GM11168 (cell line): ENCODE data around the gene NOS1.
"Not testable (repeated sequence)": the region's sequence is repeated elsewhere in the genome, so short reads cannot be mapped to it uniquely, and the experiment has no call there.

Experiments used
- in situ Hi-C: fragments of 300-500 bp; cut with MboI; formaldehyde crosslinking; loops from one replicate; pipeline ENCODE4 v1.12.0; 2022; ENCODE audit warnings: low sequenced_read_pairs; ENCODE audit not compliant: unreplicated experiment

NOS1 gene

GRCh38 chr12:117220947-117221346, 140.5 kb downstream of the NOS1 start:
- in situ Hi-C loops: loop anchor here (25.0 kb wide), 1 partner anchor 616 kb away; no protein-coding TSS in a partner anchor

DNA sequence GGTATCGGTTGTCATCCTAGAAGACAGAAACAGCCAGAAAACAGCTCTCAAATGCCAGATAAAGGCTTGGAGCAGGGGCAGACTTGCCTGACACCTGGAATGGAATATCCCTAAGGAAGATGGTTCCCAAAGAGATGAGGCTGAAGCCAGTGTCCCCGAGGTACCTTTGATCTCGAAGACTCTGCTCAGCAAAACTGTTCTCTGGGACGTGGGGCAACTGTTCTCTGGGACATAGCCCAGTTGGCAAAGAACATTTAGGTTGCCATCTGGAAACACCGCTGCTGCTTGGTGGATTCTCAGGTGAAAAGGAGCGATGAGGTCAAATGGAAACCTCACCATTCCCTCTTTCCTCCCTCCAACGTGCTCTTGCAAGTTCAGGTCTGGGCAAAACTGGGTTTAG, 143.3 kb downstream of the NOS1 start:
- in situ Hi-C loops: loop anchor here (25.0 kb wide), 1 partner anchor 619 kb away; no protein-coding TSS in a partner anchor

GRCh38 chr12:117216686-117217085, 144.7 kb downstream of the NOS1 start:
- in situ Hi-C loops: loop anchor here (25.0 kb wide), 1 partner anchor 621 kb away; no protein-coding TSS in a partner anchor

GRCh38 chr12:117214797-117215196, 146.6 kb downstream of the NOS1 start:
- in situ Hi-C loops: loop anchor here (25.0 kb wide), 1 partner anchor 623 kb away; no protein-coding TSS in a partner anchor

DNA sequence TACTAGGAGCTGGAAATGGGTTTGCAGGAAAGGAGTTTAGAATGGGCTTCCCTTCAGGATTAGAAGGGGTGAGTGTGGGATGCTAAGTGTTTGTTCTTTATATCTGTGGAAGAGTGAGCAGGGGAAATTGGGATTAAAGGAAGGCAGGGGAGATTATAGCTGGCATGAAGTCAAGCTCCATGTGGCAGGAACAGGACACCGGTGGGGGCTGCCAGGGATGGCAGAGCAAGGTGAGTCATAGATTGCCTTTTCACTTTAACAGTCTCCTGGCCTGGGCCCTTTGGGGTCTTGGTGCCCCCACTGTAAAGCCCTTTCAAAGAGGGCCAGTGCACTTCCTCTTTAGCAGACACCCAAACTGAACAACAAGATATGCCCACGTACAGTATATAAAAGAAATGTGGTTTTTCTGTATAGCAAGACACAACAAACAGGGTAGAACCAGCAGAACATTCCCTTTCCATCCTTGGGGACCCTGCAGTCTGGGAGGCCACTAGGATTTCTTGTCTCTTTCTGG, 148.1 kb downstream of the NOS1 start:
- in situ Hi-C loops: loop anchor here (25.0 kb wide), 1 partner anchor 624 kb away; no protein-coding TSS in a partner anchor

DNA sequence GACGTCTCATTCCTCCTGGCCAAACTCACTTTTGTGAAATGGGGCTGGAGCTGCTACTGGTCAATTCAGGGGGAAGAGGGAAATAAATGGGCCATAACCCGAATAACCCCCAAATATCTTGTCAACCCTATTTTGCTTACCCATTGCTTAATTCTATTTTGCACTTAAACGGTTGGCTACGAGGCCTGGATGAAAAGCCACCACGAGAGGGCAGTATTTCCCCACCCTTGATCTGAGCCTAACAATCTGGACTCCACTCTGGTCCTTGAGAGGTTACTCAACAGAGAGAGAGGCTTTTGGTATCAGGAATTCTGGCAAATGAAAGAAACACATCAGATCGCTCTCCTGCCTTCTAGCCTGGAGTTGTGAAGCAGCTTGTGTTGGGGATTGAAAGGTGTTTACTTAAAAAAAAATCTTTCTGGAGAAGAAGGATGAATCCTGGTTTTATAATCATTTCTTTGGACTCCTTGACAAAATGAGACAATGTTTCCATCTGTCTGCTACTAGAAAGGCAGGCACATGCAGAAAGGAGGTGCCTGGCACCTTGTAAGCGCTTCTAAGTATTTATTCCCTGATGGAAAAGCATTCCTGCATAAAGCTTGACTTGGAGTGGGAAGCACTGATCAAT, 148.7 kb downstream of the NOS1 start:
- in situ Hi-C loops: loop anchor here (25.0 kb wide), 1 partner anchor 625 kb away; no protein-coding TSS in a partner anchor

DNA sequence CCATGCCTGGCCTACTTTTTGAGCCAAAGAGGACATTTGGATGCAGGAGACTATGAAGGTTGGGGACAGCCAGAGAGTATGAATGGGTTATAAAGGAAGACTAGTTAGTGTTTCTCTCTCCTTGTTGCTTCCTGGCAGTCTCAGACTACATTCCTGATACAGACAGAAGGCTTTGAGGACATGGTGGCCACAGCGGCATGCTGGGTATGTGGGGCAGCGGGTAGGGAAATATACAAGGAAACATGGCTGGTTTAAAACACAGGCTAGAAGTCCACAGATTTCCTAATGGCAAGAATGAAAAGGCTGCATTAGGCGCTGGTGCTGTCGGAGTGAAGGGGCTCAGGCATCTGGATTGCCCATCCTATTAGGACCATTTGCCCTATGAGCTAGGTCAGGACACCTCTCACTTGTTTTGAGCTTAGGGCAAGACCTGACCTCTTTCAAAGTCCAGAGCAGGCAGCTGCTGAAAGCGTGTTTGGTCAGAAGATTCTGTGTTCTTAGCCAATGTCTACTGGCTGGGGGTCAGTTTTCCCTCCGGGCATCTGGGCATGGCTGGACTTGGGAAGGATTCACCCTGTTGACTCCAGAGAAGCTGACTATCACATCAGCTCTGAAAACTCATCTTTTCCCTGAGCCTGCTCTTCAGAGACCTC, 151.0 kb downstream of the NOS1 start:
- in situ Hi-C loops: loop anchor here (25.0 kb wide), 1 partner anchor 627 kb away; no protein-coding TSS in a partner anchor

DNA sequence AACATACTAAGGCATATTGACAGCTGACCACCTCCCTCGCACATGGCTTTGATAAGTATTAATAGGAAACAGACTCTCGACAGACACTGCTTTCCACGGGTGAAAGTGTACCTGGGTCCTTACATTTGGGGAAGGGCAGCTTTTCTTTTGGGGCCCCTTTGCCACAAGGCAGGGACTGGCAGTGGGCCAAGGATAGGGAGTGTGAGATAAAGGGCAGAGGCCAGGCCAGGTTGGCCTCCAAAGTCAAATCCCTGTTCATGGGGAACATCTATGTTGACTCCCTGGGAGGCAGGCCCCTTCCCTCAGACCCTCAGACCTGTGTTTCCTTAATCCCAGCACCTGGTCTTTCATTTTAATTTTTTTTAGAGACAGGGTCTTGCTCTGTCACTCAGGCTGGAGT, 151.8 kb downstream of the NOS1 start:
- in situ Hi-C loops: loop anchor here (25.0 kb wide), 1 partner anchor 628 kb away; no protein-coding TSS in a partner anchor

- in situ Hi-C loops: loop anchor here (25.0 kb wide), 1 partner anchor 628 kb away; no protein-coding TSS in a partner anchor
These were observed 152.5 kb downstream of the NOS1 start for GRCh38 chr12:117208811-117209455.

GRCh38 chr12:117208206-117208605, 153.2 kb downstream of the NOS1 start:
- in situ Hi-C loops: loop anchor here (25.0 kb wide), 1 partner anchor 629 kb away; no protein-coding TSS in a partner anchor

DNA sequence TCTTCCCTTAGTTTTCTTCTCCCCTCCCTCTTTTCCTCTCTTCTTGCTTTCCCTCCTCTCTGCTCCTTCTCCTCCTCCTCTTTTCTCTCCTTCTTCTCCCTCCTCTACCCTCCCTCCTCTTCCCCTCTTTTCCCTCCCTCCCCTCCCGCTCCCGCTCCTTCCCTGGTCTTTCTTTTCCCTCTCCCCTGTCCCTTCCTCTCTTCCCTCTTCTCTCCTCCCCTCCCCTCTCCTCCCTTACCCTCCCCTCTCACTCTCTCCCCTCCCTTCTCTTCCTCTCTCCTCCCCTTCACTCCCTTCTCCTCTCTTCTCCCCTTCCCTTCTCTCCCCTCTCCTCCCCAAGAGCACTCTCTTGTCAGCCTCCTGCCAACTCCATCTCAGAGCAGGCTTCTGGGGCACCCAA, 153.8 kb downstream of the NOS1 start:
- in situ Hi-C loops: loop anchor here (25.0 kb wide), 1 partner anchor 630 kb away; no protein-coding TSS in a partner anchor

DNA sequence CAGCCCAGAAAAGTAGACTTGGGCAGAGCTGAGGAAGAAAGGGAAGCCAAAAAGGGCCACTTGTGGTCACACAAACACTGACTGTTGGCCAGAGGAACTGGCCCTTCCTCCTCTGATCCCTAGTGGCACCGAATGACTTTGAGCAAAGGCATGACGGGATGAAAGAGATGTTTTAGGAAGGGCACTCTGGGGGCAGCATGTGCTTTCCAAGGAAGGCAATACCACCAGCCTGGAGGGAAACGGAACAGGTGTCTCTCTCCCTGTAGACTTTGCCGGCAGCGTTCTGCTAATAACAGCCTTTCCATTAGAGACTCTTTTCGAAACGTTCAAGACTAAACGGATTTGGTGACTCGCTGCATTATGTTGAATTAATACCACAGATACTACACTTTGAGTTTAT, 158.9 kb downstream of the NOS1 start:
- in situ Hi-C loops: loop anchor here (25.0 kb wide), 1 partner anchor 635 kb away; no protein-coding TSS in a partner anchor

DNA sequence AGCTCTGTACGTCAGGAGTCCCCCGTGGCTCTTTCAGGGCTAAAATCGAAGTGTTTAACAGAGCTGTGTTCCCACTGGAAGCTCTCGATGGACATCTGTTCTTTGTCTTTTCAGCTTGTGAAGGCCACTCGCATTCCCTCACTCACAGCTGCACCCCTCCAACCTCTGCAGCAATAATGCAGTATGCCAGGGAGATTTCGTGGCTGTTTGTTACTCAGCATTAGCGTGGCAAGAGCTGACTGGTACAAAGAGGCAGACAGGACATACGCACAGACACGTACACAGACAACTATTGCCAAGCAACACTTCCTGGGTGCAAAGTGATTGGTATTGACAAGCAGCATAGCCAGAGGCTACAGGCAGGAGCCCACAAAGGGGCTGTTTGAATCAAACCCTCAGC, 159.4 kb downstream of the NOS1 start:
- in situ Hi-C loops: loop anchor here (25.0 kb wide), 1 partner anchor 635 kb away; no protein-coding TSS in a partner anchor

GRCh38 chr12:117199956-117200744, 161.3 kb downstream of the NOS1 start:
- in situ Hi-C loops: loop anchor here (25.0 kb wide), 1 partner anchor 637 kb away; no protein-coding TSS in a partner anchor

- in situ Hi-C loops: not testable (repeated sequence)
These were observed 165.1 kb downstream of the NOS1 start for GRCh38 chr12:117196334-117196733.

- in situ Hi-C loops: not testable (repeated sequence)
These were observed 166.4 kb downstream of the NOS1 start for GRCh38 chr12:117195027-117195426.

DNA sequence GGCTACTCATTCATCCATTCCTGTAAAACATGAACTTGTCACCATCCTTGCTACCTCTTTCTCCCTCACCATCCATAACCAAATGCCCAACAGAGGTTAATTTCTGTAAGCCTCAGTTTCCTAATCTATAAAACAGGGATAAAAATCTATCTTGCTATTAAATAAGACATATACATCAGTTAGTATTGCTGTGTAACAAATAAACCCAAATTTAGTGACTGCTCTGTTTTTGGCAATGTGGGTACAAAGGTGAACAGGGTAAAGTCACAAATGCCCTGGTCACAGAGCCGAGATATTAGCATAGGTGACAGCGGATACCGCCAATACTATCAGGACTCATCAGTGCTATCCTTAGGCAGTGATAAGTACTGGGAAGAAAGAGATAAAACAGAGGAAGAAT, 167.5 kb downstream of the NOS1 start:
- in situ Hi-C loops: no loop called here

- in situ Hi-C loops: not testable (repeated sequence)
These were observed 168.8 kb downstream of the NOS1 start for GRCh38 chr12:117192581-117192980.

DNA sequence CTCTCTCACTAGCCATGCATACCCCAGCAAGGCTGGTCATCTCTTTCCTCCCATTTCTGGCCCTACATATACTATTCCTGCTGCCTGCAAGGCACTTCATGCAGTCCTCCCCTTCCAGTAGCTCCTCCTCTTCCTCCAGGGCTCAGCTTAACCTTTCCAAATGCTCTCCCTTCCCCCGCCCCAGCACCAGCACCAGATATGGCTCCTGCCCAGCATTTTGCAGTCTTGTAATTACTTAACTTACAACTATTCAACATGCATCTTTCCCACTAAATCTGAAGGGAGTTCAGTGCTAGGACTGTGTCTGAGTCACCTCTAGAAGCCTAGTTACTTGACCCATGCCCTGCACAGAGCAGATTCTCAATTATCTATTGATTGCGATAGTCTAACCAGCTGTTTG, 169.4 kb downstream of the NOS1 start:
- in situ Hi-C loops: no loop called here
